Measurements from ENCODE around the gene ZRANB1.

Gene ZRANB1

DNA sequence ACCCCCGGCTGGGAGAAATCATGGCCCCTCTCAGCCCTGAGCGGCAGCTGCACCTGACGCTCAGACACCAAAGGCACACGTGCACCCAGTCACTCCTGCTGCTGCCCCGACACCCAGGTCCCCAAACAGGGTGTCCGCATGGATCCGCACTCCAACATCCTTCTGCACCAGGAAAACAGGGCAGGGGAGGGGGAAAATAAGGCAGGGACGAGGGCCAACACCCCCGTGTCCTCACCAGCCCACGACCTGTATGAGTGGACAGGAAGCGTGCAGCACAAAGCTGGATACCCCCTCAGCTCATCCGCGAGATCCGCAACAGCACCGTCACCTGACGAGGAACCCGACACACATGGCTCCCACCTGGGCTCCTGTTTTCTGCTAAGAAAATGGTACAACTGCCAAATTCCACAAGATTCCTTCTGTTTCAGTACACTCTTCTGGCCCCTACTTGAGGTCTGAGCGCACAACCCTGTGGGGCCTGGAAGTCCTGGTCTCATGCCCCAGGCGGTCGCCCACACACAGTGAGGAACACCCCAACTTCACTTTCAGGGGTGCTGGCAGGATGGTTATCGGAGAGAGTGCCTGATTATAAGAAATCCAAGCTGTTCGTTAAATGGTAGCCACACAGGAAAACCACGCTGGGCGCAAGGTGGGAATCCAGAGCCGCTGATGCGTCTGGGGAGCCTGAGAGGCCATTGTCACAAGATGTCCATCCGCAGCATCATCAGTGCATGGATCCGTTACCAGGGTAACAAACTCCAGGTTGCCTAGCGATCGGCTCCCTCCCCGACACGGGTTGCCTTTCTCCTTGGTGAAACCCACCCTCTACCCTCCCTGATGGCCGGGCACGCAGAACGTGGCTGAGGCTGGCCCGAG is 63.6 kb downstream of the ZRANB1 start:
- no peak for DNase-seq (ENCODE audit: low read depth)

DNA sequence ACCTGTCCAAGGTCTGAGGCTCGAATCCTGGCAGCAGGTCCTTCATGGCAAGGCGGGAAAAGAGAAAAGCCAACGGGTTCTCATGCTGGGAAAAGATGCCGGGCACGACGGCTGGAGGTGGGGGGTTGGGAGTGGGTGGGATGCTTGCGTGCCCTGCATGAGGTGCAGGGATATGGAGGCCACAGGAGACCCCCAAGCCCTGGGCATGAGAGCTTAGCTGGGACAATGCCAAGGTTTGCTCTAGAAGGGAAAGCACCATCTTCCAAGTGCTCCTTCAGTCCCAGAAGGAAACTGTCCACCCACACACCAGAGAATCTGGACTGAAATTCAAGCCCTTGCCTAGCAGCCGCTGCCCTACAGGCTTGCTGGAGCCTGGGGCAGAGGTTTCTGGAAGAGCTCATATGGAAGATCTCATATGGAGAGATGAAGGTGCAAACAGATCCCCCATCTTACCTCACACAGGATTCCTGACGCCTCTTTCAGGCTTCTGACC is 64.3 kb downstream of the ZRANB1 start:
- no peak for DNase-seq (ENCODE audit: low read depth)

DNA sequence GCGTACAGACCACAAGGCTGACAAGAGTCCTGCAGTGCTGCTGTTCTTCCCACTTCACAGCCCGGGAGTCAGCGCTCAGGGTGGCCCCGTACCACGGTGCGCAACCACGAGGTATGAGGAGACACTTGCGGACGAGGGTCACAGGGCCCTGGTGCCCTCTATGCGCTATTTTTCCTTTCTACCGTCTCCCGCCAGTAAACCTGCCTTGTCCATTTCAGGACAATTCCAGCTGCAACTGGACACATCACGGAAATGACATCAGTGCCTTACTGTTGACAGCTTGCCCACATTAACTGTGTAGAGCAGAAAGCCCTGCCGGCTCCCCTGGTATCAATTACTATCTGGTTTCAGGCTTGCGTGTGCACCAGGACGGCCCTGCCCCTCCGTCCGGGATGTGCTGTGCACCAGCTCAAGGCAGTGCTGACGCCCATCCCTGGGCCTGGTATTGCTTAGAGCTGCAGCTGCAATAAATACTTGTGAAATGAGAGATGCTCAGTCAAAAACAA is 65.1 kb downstream of the ZRANB1 start:
- peak; percentile 97 for DNase-seq (ENCODE audit: low read depth)

DNA sequence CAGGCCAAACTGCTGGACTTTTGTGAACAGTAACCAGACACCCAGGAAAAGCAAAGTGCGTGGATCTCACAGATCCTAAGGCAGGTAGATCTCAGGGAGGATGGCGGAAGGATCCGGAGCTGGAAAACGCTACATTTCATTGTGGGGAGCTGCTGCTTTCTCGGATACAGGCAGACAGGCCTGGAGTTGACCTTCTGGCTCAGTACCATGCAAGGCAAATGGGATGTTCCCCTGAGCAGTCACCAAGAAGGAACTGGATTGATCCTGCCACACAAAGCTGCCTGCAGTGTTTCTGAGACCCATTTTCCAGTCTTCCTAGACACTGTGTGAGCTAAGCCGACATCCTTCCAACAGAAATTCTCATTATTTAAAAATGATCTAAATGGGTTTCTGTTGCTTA is 65.5 kb downstream of the ZRANB1 start:
- DNase-seq (ENCODE audit: low read depth) = no peak

DNA sequence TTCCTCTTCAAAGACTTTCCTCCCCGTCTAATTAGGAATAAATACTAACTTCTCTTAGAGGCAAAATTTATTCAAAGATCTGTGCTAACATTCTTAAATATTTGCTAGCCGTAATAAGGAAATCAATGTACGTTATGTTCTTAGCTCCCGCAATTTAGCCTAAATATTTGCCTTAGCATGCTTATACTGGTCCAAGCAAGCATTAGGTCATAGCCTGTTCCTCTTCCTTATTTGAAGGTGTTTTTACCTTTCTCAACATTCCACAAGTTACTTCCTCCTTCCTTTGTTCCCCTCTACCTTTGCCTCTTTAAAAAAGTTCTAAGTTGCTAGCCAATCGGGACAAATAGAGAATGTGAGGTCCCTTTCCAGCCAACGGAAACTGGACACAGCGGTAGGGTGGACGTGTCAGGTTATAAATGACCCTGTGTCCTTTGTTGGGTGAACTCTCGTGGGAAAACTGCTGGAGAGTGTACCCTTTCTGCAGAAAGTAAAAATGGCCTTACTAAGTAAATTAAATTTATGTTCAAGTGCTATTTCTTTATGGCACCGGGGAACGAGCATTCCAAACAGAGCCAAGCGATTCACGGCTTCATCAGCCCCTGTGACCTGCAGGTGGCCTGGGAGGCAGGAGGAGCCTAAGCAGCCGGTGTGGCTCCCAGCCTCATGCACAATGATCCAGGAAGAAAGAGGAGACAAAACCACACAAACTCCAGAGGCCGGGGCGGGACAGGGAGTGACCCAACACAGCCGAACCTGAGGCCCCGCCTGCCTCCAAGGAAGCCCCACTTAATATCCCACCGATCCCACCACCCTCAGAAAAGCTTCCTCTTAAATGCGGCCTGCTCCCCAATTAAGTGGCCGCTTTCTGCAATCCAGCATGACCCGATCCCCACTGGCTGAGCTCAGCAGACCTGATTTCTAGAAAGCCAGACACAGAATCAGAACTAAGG is 67.0 kb downstream of the ZRANB1 start:
- no peak for DNase-seq (ENCODE audit: low read depth)

DNA sequence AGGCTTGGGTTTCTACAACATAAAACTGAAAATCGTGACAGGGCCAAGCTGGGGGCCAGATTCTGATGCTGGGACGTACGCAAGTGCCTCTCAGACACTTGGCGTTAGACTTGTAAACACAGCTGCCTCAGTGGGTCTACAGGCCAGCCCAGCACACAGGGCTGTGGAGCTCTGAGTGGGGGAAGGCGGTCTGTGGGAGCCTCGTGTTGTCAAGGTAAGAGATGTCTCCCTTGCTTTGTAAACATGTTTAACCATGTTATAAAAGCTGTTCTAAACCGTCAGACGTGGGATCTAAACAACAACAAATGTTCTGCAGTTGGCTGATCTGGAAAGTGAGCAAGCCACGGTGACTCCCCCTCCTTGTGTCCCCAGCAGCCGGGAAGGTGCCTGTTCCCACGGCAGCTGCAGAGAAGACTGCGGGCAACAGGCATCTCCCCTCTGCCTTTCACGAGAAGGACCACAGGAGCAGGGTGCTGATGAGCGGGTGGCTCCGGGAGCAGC is 67.8 kb downstream of the ZRANB1 start:
- no peak for DNase-seq (ENCODE audit: low read depth)

DNA sequence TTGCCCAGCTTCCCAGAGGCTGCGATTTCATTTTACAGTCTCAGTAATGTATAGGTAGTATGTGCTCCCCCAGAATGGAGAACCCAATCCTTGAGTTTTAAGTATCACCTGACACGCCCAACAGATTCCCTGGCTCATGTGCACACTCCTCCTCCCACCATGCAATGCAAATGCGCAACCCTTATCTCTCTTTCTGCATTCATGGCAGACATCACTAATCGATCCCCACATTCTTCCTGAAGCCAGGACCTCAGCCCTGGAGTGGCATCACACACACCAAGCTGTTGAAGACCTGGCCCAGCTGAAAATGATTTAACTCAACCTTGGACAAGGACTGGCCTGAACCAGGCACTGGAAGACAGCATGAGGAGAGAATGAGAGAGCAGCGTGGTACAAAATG is 68.4 kb downstream of the ZRANB1 start:
- no peak for DNase-seq (ENCODE audit: low read depth)

DNA sequence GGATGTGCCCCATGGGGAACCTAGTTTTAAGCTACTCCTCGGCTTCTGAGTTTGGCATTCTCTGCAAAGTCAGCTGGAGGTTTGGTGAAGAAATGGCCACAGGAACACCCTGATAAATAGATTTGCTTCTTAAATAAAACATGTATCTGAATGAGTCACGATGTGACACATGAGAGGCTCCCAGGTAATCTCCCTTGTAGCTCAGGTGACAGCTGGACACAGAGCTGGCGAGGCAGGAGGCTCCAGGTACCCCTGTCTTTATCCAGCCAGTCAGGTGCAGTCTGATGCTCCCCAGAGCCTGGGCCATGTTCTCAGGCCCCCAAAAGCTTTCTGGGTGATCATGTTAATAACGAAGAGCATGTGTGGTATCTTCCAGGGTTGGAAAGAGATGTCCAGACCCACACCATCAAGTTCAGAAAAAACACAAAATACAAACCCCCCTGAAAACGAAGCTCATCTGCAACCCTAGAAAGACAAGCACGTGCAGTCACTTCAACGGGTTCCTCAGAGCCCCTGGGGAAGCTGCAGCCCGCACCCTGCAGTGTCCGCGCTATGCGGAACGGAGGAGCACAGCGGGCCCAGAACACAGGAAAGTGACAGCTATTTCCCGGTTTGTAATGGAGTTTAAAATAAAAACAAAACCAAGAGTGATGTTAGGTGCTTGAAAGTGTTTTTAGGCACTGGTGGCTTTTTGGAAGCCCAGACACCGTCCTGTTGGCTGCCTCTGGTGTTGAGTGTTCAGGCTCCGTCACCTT is 69.4 kb downstream of the ZRANB1 start:
- no peak for DNase-seq (ENCODE audit: low read depth)

DNA sequence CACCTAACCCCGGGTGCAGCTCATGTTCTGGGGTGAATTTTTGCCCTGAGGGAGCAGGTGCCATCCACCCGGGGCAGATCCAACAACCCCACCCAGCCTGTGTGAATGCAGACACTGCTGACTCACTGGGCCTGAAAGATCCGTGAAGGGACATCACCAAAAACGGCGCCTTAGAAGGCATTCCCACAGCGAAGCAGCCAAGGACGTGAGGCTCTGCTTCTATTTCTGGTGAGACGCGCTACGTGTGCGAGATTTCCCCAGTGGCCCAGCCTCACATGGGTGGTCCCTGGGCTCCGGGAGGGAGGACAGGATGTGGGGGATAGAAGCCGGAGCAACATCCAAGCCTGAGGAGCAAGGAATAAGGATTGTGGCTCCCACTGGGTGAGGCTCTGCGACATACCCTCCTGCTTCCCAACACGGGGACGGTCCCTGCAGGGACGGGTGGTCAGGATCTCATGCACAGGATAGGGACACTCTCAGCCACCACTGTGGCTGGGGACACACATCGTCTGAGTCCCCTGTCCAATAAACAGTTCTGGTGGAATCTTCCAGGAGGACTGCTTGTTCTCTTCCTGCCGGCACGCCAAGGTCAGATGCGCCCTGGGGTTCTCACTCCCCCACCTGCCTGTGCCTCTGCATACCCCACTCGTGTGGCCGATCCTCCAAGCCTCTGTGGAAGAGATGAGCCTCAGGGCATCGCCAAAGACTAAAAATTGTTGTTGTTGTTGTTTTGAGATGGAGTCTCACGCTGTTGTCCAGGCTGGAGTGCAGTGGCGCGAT is 70.2 kb downstream of the ZRANB1 start:
- no peak for DNase-seq (ENCODE audit: low read depth)

DNA sequence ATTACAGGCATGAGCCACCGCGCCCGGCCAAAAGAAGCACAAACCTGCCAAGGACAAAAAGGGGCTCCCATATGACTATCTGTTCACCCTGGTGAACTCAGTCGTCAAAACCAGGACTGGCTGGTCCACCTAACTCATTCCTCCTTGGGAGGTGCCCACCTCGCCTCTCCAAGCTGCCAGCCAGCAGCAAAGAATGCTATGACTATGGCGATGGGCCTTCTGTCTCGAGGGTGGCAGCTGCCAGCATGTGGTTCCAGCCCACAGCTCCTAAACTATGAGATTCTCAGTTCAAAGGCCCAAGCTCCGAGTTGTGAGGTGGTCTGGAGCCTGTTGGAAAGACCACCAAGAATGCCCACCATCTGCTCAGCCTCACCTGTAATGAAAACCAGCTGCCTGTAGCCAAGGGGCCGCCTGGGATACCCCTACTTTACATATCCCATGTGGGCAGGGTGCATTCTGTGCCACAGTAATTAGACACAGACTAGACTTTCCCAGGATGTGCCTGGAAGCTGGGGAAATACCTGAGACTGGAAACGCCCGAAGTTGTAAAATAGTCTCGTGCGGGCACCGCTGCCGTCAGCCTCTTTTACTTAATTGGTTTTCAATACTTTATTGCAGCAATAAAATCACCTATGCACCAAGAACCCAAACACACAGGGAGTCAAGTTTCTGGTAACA is 71.1 kb downstream of the ZRANB1 start:
- no peak for DNase-seq (ENCODE audit: low read depth)

DNA sequence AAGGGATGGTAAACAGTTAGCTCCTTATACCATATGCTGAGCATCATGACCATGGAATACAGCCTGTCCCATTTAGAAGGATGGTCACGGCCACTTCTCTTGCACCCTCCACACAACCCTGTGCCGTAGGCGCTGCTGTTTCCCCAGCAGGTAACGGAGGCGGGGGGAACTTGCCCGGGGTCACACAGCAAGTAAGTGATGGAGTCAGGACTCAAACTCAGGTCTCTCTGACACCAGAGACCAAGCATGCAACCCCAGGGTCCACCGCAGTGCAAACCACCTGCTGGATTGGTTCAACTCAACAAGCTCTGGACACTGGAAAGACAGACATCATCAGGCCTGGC is 71.6 kb downstream of the ZRANB1 start:
- no peak for DNase-seq (ENCODE audit: low read depth)

DNA sequence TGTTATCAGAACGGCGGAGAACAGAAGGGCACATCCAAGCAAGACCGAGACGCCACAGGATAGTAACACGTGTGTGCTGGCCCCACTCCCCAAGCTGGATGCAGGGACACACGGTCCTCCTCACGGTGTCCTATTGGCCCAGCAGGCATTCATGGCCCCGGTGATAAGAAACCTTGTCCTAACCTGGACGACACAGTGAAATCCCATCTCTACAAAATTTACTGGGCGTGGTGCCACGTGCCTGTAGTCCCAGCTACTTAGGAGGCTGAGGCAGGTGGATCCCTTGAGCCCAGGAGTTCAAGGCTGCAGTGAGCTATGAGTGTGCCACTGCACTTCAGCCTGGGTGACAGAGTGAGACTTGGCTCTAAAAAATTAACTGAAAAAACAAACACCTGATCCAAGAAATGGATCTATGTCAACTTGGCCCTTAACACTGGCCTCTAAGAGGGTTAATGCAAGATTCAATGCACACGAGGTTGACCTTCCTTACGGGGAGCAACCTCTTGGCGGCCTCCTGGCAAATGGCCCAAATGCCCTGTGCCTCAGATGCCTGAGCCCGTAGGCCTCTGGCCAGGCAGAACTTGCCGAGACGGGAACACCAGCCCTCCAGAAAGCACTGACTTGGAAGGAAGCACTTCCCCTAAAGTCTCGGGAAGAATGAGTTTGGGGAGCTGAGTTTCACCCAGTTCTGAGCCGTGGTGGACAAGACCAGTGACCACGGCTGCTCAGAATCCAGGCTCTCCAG is 72.3 kb downstream of the ZRANB1 start:
- DNase-seq (ENCODE audit: low read depth) = no peak

DNA sequence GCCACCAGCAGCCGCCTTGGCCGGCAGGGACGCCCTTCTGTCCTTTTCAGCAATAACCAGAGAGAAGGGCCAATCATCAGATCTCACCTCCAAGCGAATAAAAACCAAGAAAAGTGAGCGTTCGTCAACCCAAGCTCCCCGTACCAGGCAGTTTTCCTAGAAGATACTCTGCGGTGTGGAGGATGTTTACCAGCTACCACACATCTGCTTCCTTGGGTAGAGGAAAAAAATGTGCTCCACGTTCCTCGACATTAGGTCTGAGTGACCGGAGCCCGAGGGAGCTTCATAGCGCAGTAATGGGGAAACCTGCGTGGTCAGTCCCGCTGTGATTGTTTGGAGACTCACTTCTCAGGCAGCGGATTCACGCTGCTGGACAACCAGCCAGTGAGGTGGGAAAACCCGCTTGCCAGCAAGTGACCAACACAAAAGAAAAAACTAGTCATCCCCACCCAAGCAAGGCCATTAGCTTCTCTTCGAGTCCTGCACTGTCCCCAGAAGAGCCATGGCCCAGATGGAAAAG is 73.0 kb downstream of the ZRANB1 start:
- no peak for DNase-seq (ENCODE audit: low read depth)

DNA sequence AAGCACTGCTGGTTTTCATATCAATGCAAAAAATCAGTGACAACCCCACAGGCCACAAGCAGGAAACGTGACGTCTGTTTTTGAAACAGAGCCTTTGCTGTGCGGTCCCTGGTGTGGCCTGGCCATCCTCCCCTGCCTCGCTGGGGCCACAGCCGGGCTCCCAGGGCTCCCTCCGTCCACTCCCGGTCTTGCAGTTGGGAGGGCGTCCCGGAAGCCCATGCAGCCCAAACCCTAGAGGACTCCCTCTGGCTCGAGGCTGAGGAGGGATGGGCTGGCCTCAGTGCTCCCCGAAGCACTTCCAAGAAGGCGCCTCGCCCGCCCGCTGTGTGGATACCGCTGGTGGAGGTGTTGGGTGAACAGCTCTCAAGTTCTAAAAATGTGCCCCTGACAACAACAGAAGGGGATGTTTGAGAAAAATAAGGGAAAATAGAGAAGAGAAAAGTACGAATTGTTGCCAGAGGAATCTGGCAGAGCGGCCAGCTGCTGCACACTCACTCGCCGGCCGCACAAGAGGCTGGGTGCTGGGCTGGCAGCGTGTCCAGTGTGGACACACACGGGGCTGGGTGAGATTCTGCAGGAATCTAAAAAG is 73.5 kb downstream of the ZRANB1 start:
- peak; percentile 40 for DNase-seq (ENCODE audit: low read depth)

DNA sequence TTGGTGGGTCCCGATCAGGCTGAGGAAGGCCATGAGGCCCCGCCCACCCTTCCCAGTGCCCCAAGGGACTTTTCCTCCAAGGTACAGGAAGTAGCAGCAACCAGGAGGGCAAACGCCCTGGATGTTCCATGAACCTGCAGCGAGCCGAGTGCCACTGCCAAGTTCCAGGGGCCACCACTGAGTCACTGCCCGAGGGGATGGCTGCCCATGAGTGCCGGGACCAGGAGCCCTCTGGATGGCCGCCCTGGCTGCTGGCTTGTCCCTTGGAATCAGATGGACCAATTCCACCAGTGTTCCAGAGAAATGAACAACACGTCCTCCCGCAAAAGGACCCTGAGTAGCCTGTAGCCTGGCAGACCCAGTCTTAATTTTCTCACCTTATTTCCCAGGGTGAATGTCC is 74.2 kb downstream of the ZRANB1 start:
- DNase-seq (ENCODE audit: low read depth) = no peak

DNA sequence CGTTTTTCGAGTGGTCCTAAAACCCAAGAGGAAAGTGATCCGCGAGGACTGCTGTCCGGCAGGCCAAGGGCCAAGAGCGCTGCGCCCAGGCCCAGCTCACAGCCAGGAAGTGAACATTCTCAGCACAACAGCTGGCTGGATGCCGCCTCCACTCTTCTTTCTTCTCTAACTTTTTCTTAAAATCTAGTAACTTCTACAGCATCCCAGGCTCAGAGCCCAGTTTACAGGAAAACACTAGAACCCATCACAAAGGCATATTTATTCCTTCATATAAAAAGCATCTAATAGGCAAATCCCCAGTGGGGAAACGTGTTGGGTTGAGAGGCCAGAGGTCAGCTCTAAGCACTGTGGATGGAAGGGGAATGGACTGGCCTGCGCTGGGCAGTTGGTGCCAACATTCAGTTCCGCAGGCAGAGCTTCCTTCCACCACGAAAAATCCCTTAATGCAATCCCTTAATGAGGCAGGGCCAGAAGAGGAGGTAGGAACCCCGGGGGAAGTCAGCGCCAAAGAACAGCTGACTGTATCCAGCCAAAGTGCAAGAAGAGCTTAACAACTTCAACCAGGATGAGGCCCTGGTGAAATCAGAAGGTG is 74.8 kb downstream of the ZRANB1 start:
- DNase-seq (ENCODE audit: low read depth) = peak; percentile 79

DNA sequence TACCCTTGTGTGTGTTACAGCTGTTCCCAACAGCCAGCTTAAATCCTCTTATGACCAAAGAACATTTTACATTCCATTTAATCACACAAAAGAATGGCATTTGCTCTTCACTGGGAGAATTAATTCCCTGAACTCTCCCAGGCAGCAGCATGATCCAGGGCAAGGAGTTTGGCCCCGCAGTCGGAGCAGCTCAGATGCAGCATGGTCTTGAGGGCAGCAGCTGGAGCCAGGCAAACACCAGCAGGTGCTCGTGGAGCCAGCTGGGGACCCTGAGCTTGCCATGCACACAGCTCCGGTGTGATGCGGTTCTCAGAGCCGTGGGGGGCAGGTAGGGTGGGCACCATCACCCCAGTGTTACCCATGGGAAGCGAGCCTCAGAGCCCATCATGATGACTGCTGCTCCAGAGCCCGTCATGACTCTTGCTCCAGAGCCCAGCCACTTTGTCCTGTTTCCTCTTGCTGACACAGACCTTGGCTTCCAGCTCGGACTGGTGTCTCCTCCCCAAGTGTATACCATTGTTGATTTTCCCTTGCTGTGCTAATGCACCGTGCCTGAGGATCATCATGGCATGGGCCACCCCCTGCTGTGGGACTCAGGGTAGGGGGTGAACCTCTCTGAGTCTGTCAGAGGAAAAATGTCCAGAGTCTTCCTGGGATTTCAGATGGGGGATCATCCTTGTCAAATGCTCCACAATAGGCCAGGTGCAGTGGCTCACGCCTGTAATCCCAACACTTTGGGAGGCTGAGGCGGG is 75.8 kb downstream of the ZRANB1 start:
- no peak for DNase-seq (ENCODE audit: low read depth)

DNA sequence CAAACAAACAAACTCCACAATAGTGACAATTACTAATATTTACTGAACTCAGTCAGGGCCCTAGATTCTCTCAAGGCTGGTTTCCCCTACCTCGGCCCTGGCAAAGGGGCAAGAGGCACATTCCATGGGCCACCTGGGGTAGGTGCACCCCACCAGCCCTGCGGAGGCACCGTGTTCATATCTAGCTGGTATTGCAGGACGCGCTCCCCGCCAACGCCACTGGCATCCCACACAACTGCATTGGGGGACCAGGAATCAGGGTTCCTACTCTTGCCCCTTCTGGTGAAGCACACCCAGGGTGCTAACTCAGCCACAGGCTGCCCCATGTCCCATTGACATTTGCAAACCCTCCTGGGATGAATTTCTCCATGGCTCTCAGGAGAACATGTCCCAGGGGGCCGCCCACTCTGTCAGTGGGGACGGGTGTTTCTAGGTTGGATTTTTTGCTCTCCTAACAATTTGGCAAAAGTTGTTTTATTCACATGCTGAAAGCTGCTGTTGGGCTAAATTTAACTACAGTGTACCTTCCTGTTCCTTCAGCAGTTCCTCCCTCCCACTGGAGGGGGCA is 76.7 kb downstream of the ZRANB1 start:
- no peak for DNase-seq (ENCODE audit: low read depth)

All from fibroblast of gingiva (primary cell).